GM12891 (cell line): ENCODE data around the gene SNIP1.

Experiments
- PAX5 ChIP-seq: IDR thresholded peaks from 2 replicates; pipeline ENCODE4 v1.6.1; 2011; ENCODE audit warnings: low read length, moderate library complexity, mild to moderate bottlenecking; ENCODE audit not compliant: insufficient read depth, severe bottlenecking
- POLR2A ChIP-seq: IDR thresholded peaks from 2 replicates; pipeline ENCODE4 v1.6.1; 2011; ENCODE audit warnings: low read depth, low read length, control low read depth
- POLR2AphosphoS5 ChIP-seq: IDR thresholded peaks from 2 replicates; pipeline ENCODE4 v1.6.1; 2011; ENCODE audit warnings: low read depth, low read length, control low read depth
- TAF1 ChIP-seq: IDR thresholded peaks from 2 replicates; pipeline ENCODE4 v1.6.1; 2011; ENCODE audit warnings: low read depth, low read length, control low read depth

DNA sequence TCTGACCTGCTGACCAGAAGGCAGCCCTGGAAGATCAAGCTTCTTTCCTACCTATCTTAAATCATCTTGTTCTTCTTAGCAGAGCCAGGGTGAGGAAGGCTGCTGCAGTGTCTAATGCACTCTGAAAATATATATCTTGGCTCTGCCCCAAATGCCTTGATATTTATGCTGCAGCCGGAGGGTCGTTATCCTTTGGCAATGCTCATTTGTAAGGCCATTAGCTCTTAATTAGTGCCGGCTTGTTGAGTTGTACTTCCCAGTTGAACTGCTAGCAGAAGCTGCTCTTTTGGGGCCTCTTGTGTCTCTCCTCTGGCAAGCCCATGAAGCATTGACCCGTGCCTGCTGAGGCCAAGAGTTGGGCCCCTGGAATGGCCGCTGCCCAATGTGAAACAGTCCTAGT, 45.8 kb upstream of the SNIP1 start:
- TF ChIP-seq POLR2A (no peak), POLR2AphosphoS5 (no peak), PAX5 (no peak), TAF1 (no peak)
